BLaER1 treated with 17β-estradiol and CSF1 and Interleukin-3, amounts not matched to agents 10 nM and 100 nM (cell line): Measurements from ENCODE around the gene IL1R2.
"Not testable (repeated sequence)": the region's sequence is repeated elsewhere in the genome, so short reads cannot be mapped to it uniquely, and the experiment has no call there.

Source experiments
- H3K27ac ChIP-seq, 11 experiments: shearing (Covaris generic); formaldehyde crosslinking; 2 replicates each; pipeline ENCODE4 v1.8.1; 2022
- H3K27me3 ChIP-seq, 11 experiments: shearing (Covaris generic); formaldehyde crosslinking; 2 replicates each; pipeline ENCODE4 v1.8.1; 2022
- H3K36me3 ChIP-seq, 11 experiments: shearing (Covaris generic); formaldehyde crosslinking; 2 replicates each; pipeline ENCODE4 v1.8.1; 2022
- H3K4me1 ChIP-seq, 10 experiments: shearing (Covaris generic); formaldehyde crosslinking; 2 replicates each; pipeline ENCODE4 v1.8.1; 2022
- H3K4me2 ChIP-seq, 11 experiments: shearing (Covaris generic); formaldehyde crosslinking; 2 replicates each; pipeline ENCODE4 v1.8.1; 2022
- H3K4me3 ChIP-seq, 10 experiments: shearing (Covaris generic); formaldehyde crosslinking; 2 replicates each; pipeline ENCODE4 v1.8.1; 2022
- H3K9ac ChIP-seq, 11 experiments: shearing (Covaris generic); formaldehyde crosslinking; 2 replicates each; pipeline ENCODE4 v1.8.1; 2022
- H3K9me3 ChIP-seq, 11 experiments: shearing (Covaris generic); formaldehyde crosslinking; replicated peaks in 1 of 11; 2 replicates each; pipeline ENCODE4 v1.8.1; 2022
- H4K20me1 ChIP-seq, 11 experiments: shearing (Covaris generic); formaldehyde crosslinking; 2 replicates each; pipeline ENCODE4 v1.8.1; 2022
- Cebpa-rat ChIP-seq, 11 experiments: shearing (Covaris generic); IDR thresholded peaks; 2 replicates each; pipeline ENCODE4 v1.8.1; 2022

Gene IL1R2

GRCh38 chr2:102063941-102064678 is 72.3 kb downstream of the IL1R2 start:
- Histone ChIP-seq H3K27ac (peak overlapping the region in 10 of 11 experiments; percentile 44 to 89 (median 65); a peak in 18 of 22 replicates), H3K4me1 (peaks cover 0 to 46% (median 26%) of the 10 kb centered on the region in 10 experiments; a peak in 15 of 20 replicates), H3K36me3 (no peaks in the 10 kb centered on the region), H3K27me3 (no peaks in the 10 kb centered on the region), H3K4me3 (peak overlapping the region in 2 of 10 experiments; percentile 31 to 32; a peak in 4 of 20 replicates), H4K20me1 (no peaks in the 10 kb centered on the region), H3K9me3 (peaks cover 0 to 24% (median 8%) of the 10 kb centered on the region in 11 experiments; a peak in 15 of 22 replicates), H3K4me2 (peak overlapping the region in 9 of 11 experiments; percentile 1 to 94 (median 76); a peak in 15 of 22 replicates), H3K9ac (peak overlapping the region in 6 of 11 experiments; percentile 26 to 73 (median 60); a peak in 10 of 22 replicates)
- peak in 1 of 11 experiments; percentile 42; a peak in 1 of 22 replicates for TF ChIP-seq Cebpa-rat (IDR thresholded peaks at IDR 0.05)

- H4K20me1 ChIP-seq: no peaks in the 10 kb centered on the region
- peak overlapping the region in 8 of 11 experiments; percentile 28 to 94 (median 81); a peak in 14 of 22 replicates for H3K4me2 ChIP-seq
- peak overlapping the region in 4 of 11 experiments; percentile 19 to 73 (median 50); a peak in 5 of 22 replicates for H3K9ac ChIP-seq
- no peaks in the 10 kb centered on the region for H3K27me3 ChIP-seq
- H3K4me1 ChIP-seq: peaks cover 0 to 46% (median 26%) of the 10 kb centered on the region in 10 experiments; a peak in 15 of 20 replicates
- peaks cover 0 to 24% (median 8%) of the 10 kb centered on the region in 11 experiments; a peak in 15 of 22 replicates for H3K9me3 ChIP-seq
- no peaks in the 10 kb centered on the region for H3K36me3 ChIP-seq
- TF ChIP-seq Cebpa-rat (IDR thresholded peaks at IDR 0.05): no peak
- no peak overlapping the region for H3K4me3 ChIP-seq
- peak overlapping the region in 5 of 11 experiments; percentile 53 to 89 (median 80); a peak in 9 of 22 replicates for H3K27ac ChIP-seq
These were observed 73.2 kb downstream of the IL1R2 start for GRCh38 chr2:102064679-102065674.

- H4K20me1 ChIP-seq: no peaks in the 10 kb centered on the region
- H3K9me3 ChIP-seq: peaks cover 0 to 24% (median 8%) of the 10 kb centered on the region in 11 experiments; a peak in 15 of 22 replicates
- H3K9ac ChIP-seq: no peak overlapping the region
- no peak for TF ChIP-seq Cebpa-rat (IDR thresholded peaks at IDR 0.05)
- no peaks in the 10 kb centered on the region for H3K27me3 ChIP-seq
- H3K4me2 ChIP-seq: peak overlapping the region in 6 of 11 experiments; percentile 30 to 94 (median 86); a peak in 11 of 22 replicates
- no peak overlapping the region for H3K4me3 ChIP-seq
- H3K27ac ChIP-seq: peak overlapping the region in 4 of 11 experiments; percentile 53 to 89 (median 76); a peak in 4 of 22 replicates
- peaks cover 0 to 46% (median 26%) of the 10 kb centered on the region in 10 experiments; a peak in 15 of 20 replicates for H3K4me1 ChIP-seq
- no peaks in the 10 kb centered on the region for H3K36me3 ChIP-seq
These were observed 74.0 kb downstream of the IL1R2 start for GRCh38 chr2:102065675-102066252.

DNA sequence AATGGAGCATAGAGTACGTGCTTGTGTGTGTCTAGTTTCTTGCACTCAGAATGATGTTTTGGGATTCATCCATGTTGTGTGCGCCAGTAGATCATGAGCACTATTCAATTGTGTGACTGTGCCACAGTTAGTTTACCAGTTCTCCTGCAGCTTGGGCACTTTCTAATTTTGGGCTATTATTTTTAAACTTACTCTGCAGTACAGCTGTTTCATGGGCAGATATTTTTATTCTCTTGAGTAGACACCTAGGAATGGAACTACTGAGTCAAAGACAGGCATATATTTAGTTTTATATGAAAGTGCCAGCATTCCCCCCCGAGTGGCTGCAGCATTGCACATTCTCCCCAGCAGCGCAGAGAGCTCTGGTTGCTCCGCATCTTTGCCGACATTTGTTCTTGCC is 74.8 kb downstream of the IL1R2 start:
- Histone ChIP-seq H3K27ac (no peak overlapping the region), H3K27me3 (no peaks in the 10 kb centered on the region), H4K20me1 (no peaks in the 10 kb centered on the region), H3K9ac (no peak overlapping the region), H3K4me3 (no peak overlapping the region), H3K4me2 (peak overlapping the region in 2 of 11 experiments; percentile 94; a peak in 2 of 22 replicates), H3K36me3 (no peaks in the 10 kb centered on the region), H3K9me3 (peaks cover 0 to 24% (median 8%) of the 10 kb centered on the region in 11 experiments; a peak in 15 of 22 replicates), H3K4me1 (peaks cover 0 to 46% (median 26%) of the 10 kb centered on the region in 10 experiments; a peak in 15 of 20 replicates)
- no peak for TF ChIP-seq Cebpa-rat (IDR thresholded peaks at IDR 0.05)

DNA sequence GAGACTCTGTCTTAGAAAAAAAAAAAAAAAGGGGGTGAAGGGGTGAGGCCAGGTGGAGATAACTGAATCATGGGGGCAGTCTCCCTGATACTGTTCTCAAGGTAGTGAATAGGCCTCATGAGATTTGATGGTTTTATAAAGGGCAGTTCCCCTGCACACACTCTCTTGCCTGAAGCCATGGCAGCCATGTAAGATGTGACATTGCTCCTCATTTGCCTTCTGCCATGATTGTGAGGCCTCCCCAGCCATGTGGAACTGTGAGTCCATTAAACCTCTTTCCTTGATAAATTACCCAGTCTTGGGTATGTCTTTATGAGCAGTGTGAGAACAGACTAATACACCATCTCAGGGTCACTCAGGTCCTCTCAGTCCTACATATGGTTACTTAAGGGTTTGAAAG is 76.4 kb downstream of the IL1R2 start:
- not testable (repeated sequence) for H3K36me3 ChIP-seq, H3K27ac ChIP-seq, H3K9ac ChIP-seq, H3K4me3 ChIP-seq, H4K20me1 ChIP-seq, H3K27me3 ChIP-seq, H3K4me2 ChIP-seq
- peaks cover 0 to 24% (median 8%) of the 10 kb centered on the region in 11 experiments; a peak in 15 of 22 replicates for H3K9me3 ChIP-seq
- H3K4me1 ChIP-seq: peaks cover 0 to 34% (median 24%) of the 10 kb centered on the region in 10 experiments; a peak in 15 of 20 replicates

GRCh38 chr2:102069311-102069974 is 77.7 kb downstream of the IL1R2 start:
- Histone ChIP-seq H3K4me2 (no peak overlapping the region), H3K27me3 (no peaks in the 10 kb centered on the region), H3K36me3 (no peaks in the 10 kb centered on the region), H3K9ac (no peak overlapping the region), H3K4me1 (peaks cover 3 to 29% (median 17%) of the 10 kb centered on the region in 10 experiments; a peak in 18 of 20 replicates), H3K9me3 (peaks cover 0 to 24% (median 8%) of the 10 kb centered on the region in 11 experiments; a peak in 15 of 22 replicates), H3K27ac (no peak overlapping the region), H3K4me3 (no peak overlapping the region), H4K20me1 (no peaks in the 10 kb centered on the region)
- no peak for TF ChIP-seq Cebpa-rat (IDR thresholded peaks at IDR 0.05)

DNA sequence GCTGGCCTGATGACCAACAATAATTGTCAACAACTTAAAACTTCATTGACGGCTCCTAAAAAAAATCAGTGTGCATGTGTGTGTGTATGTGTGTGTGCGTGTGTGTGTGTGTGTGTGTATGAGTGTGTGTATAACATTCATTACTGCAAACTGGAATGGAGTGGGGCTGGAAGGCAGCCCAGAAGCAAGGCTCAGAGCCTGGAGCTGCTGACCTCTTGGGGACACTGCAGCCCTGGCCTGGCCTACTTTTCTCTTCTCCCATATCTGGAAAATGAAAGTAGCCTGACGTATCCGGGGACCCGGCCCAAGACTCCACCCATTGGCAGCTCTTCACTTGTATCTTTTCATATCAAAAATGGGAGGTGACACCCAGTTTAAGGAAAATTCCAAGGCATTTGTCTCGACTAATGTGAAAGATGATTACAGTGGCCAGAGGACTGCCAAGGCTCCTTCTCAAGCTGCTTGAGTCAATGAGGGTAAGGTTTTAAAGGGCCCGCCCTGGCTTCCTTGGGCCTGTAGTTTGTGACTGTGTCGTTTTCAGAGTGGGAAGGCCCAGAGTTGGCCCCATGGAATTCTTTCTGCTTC is 78.4 kb downstream of the IL1R2 start:
- no peak for TF ChIP-seq Cebpa-rat (IDR thresholded peaks at IDR 0.05)
- Histone ChIP-seq H3K27ac (no peak overlapping the region), H3K4me1 (peaks cover 5 to 29% (median 13%) of the 10 kb centered on the region in 10 experiments; a peak in 16 of 20 replicates), H3K9ac (no peak overlapping the region), H3K36me3 (no peaks in the 10 kb centered on the region), H3K4me2 (no peak overlapping the region), H4K20me1 (no peaks in the 10 kb centered on the region), H3K4me3 (no peak overlapping the region), H3K27me3 (no peaks in the 10 kb centered on the region), H3K9me3 (peaks cover 0 to 22% (median 8%) of the 10 kb centered on the region in 11 experiments; a peak in 15 of 22 replicates)
